PFSK-1 (cell line): ENCODE results near the gene POU2AF3.

Experiments
- POLR2AphosphoS5 ChIP-seq: IDR thresholded peaks from 2 replicates; pipeline ENCODE4 v1.6.1; 2012; ENCODE audit warnings: low read depth, mild to moderate bottlenecking, control low read depth, low read length, moderate library complexity
- REST ChIP-seq, 2 experiments: IDR thresholded peaks; 2 replicates each; pipeline versions ENCODE4 v1.6.1 to v1.8.0; 2011 to 2012; ENCODE audit warnings: low read depth in 2 of 2, low read length in 2 of 2, control low read depth in 1 of 2, inconsistent platforms in 1 of 2, mild to moderate bottlenecking in 1 of 2, moderate library complexity in 1 of 2; ENCODE audit not compliant: insufficient read depth in 1 of 2
- SIN3A ChIP-seq: IDR thresholded peaks from 2 replicates; pipeline ENCODE4 v1.6.1; 2012; ENCODE audit warnings: mild to moderate bottlenecking, low read length, moderate library complexity, borderline replicate concordance; ENCODE audit not compliant: insufficient read depth
- TAF1 ChIP-seq: IDR thresholded peaks from 2 replicates; pipeline ENCODE4 v1.6.1; 2012; ENCODE audit warnings: low read length, control low read depth, borderline replicate concordance; ENCODE audit not compliant: insufficient read depth

GRCh38 chr11:111349191-111349695 lies 50.9 kb downstream of the POU2AF3 start:
- TF ChIP-seq REST (IDR thresholded peaks at IDR 0.05; ENCODE audit: insufficient read depth in 1 of 2, low read depth in 2 of 2, low read length in 2 of 2) (no peak), POLR2AphosphoS5 (no peak), TAF1 (no peak), SIN3A (no peak)
